ENCODE measurements around the gene SH2D3A. TPM values are rescaled to one million over a fixed set of nuclear protein-coding genes. Genes with fewer than 3 reads are reported as not detected.

Gene SH2D3A
- total and polyA plus RNA-seq, 2 of the 4 experiments (the other 2 are of a cell fraction), result under 0.01 to 0.09 TPM

DNA sequence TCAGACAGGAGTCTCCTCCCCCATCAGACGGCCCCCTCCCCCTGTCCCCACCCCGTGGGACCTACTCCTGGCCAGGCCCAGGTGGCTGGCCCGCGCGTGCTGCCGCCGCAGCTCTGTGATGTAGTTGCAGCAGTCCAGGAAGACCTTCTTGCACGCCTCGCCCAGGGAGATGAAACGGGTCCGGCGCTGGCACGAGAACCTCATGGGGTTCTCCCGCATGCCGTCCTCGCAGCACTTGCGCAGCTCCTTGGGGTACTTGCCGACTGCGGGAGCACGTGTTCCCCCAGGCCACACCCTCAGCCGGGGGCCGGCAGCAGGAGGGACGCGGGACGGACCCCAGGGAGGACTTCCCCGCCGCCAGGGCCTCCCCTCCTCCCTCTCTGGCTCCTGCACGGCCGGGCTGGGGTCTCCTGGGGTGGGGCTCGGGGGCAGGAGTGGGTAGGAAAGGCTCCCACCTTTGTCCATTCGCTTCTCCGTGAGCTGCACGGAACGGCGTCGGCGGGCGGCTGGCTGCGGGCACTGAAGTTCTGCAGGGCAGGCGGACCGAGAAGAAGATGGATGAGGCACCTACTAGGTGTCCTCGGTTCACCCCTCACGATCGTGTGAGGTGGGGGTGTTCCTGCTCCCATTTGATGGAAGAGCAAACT lies 60.1 kb downstream of the SH2D3A start:
- POLR2A ChIA-PET (ENCODE audit: unreplicated experiment), result no interaction called here
- Histone ChIP-seq H2BK5ac (ENCODE audit: low read depth, low read length, poor library complexity, severe bottlenecking) (no peak overlapping the region), H3K9me1 (ENCODE audit: insufficient read depth, low read length) (no peaks in the 10 kb centered on the region), H2BK20ac (ENCODE audit: low read depth, low read length) (no peak overlapping the region), H3K56ac (ENCODE audit: extremely low read depth, insufficient read depth, low read length) (no peak overlapping the region), H3K23ac (ENCODE audit: low read depth, low read length) (no peak overlapping the region), H3K4me1 (ENCODE audit: control insufficient read depth, insufficient read depth, low read length) (no peaks in the 10 kb centered on the region), H3K4me3 (ENCODE audit: insufficient read depth, low read depth, low read length) (no peak overlapping the region), H3K36me3 (ENCODE audit: control insufficient read depth, insufficient read depth, low read length) (no peaks in the 10 kb centered on the region), H2AK5ac (ENCODE audit: low read depth, low read length) (no peak overlapping the region), H4K20me1 (ENCODE audit: insufficient read depth, low read length) (no peaks in the 10 kb centered on the region), H3K4ac (ENCODE audit: low read depth, low read length) (no peak overlapping the region), H2BK15ac (ENCODE audit: low read depth, low read length) (no peak overlapping the region), H4K91ac (ENCODE audit: insufficient read depth, low read depth, low read length) (no peak overlapping the region), H4K5ac (ENCODE audit: low read depth, low read length) (no peak overlapping the region), H2AFZ (replicated peaks; ENCODE audit: low read length, poor library complexity) (no peak overlapping the region), H3K9ac (ENCODE audit: low read depth, low read length) (no peak overlapping the region), H2BK120ac (ENCODE audit: low read depth, low read length) (no peak overlapping the region), H3K79me1 (ENCODE audit: low read depth in 1 of 2, low read length in 2 of 2) (no peaks in the 10 kb centered on the region), H3K27ac (ENCODE audit: insufficient read depth, low read length) (no peak overlapping the region), H3K14ac (replicated peaks; ENCODE audit: low read depth, low read length) (no peak overlapping the region), H3K4me2 (ENCODE audit: low read depth, low read length) (no peak overlapping the region), H3K18ac (ENCODE audit: low read depth, low read length) (no peak overlapping the region), H3K27me3 (ENCODE audit: control insufficient read depth, insufficient read depth, low read length) (peaks cover 2% of the 10 kb centered on the region; the same call in 1 of the 2 replicates), H3K9me3 (ENCODE audit: control insufficient read depth, insufficient read depth, low read length) (no peaks in the 10 kb centered on the region), H4K8ac (ENCODE audit: low read depth in 2 of 2, low read length in 2 of 2) (no peak overlapping the region), H2AK9ac (replicated peaks; ENCODE audit: low read depth, low read length, poor library complexity) (no peak overlapping the region)
- BruUV-seq (replicated peaks), result no TSS peak
- DNase-seq (no peak), ATAC-seq (ENCODE audit: low read depth) (no peak)
- in situ Hi-C loops (cut with MboI; ENCODE audit: low sequenced_read_pairs), result no loop called here
- dilution Hi-C loops (cut with HindIII; ENCODE audit: low sequenced_read_pairs, unreplicated experiment), result no loop called here
- WGBS, 2 experiments (ENCODE audit: extremely low coverage in 2 of 2, insufficient read length in 1 of 2), result 83% methylated on average over 25 of the region's 44 CpGs; no CpG with 5 or more reads in 1 of the 2 experiments
- CTCF ChIA-PET, result no interaction called here
- TF ChIP-seq NFE2L2 (IDR thresholded peaks at IDR 0.05; ENCODE audit: low read depth, low read length), result no peak
- TF ChIP-seq, protein P1, sequence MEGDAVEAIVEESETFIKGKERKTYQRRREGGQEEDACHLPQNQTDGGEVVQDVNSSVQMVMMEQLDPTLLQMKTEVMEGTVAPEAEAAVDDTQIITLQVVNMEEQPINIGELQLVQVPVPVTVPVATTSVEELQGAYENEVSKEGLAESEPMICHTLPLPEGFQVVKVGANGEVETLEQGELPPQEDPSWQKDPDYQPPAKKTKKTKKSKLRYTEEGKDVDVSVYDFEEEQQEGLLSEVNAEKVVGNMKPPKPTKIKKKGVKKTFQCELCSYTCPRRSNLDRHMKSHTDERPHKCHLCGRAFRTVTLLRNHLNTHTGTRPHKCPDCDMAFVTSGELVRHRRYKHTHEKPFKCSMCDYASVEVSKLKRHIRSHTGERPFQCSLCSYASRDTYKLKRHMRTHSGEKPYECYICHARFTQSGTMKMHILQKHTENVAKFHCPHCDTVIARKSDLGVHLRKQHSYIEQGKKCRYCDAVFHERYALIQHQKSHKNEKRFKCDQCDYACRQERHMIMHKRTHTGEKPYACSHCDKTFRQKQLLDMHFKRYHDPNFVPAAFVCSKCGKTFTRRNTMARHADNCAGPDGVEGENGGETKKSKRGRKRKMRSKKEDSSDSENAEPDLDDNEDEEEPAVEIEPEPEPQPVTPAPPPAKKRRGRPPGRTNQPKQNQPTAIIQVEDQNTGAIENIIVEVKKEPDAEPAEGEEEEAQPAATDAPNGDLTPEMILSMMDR (conservative IDR thresholded peaks at IDR 0.05; ENCODE audit: low read depth, low read length), result no peak
- intact Hi-C loops (cut with micrococcal nuclease), result no loop called here

Measured in IMR-90 (cell line).